ENCODE data around the gene SERGEF. TPM values are rescaled to one million over a fixed set of nuclear protein-coding genes. Genes with fewer than 3 reads are reported as not detected.

The SERGEF gene
- total RNA-seq, 2 donors from 2014 or later, result 42.7 to 62.9 TPM

GRCh38 chr11:17831228-17831627, 181.6 kb downstream of the SERGEF start:
- Mint-ChIP-seq H3K36me3 (peaks cover 0 to 6% of the 10 kb centered on the region in 2 donors), H3K9me3 (no peaks in the 10 kb centered on the region), H3K27ac (no peak overlapping the region)
- ATAC-seq (no peak), DNase-seq (ENCODE audit: low spot score in 2 of 2) (no peak)

DNA sequence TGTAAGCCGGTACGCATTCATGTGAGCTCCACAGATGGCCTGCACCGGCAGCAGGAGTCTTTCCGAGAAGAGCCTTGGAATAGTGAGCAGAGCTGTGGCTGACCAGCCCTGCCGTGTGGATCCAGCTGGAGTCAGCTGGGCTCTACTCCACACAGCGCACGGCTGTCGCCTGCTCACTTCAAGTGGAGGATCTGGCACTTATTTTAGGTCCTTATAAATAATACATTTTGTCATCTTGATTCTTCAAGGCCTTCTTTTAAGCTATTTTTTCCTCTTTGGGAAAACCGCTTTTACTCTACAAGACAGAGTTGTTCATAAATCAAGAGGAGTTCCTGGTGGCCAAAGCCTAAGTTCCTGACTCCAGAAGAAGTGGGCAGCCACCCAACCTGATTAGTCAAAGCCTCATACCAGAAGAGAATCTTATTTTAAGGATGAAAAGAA, 184.5 kb downstream of the SERGEF start:
- DNase-seq (ENCODE audit: low spot score in 2 of 2), result no peak
- Mint-ChIP-seq H3K36me3 (peaks cover 0 to 6% of the 10 kb centered on the region in 2 donors), H3K27ac (no peak overlapping the region), H3K9me3 (no peaks in the 10 kb centered on the region)
- ATAC-seq, result no peak

- Mint-ChIP-seq H3K9me3 (no peaks in the 10 kb centered on the region), H3K36me3 (no peaks in the 10 kb centered on the region), H3K27ac (no peak overlapping the region)
- DNase-seq (ENCODE audit: low spot score in 2 of 2) (no peak), ATAC-seq (no peak)
These were observed 185.8 kb downstream of the SERGEF start for GRCh38 chr11:17827006-17827405.

- no peak for DNase-seq (ENCODE audit: low spot score in 2 of 2)
- ATAC-seq, result no peak
These were observed 190.5 kb downstream of the SERGEF start for GRCh38 chr11:17822401-17822781.

DNA sequence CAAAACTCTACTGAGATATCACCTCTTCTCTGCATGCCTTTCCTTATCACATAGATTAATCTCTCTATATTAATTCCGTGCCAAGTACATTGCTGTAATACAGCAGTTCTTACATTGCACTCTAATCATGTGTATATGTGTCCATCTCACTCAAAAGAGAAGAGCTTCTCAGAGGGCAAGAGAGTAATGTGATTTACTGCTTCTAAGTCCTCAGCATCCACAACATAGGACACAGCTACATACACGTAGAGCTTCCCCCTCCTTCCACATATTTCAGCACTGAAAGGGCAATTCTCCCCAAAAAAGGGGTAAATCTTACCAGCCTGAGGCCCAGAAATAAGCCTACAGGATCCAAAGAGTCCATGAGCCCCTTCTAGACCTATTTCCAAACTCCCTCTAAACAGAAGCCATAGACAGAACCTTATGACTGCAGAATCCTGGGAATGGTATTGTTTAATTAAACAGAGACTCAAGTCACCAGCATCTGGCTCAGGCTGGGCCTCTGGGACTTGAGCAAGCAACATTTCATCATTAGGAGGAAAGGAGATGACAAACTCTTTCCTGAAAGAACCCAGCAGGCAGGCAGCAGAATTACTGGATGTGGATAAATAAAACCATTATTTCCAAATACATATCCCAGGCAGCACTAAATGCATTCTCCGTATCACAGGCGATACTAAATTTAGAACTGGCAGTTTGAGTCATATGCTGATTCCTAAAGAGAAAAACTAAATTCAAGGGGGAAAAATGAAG, 191.0 kb downstream of the SERGEF start:
- Mint-ChIP-seq H3K36me3 (no peaks in the 10 kb centered on the region), H3K9me3 (no peaks in the 10 kb centered on the region), H3K27ac (no peak overlapping the region)
- no peak for DNase-seq (ENCODE audit: low spot score in 2 of 2)
- no peak for ATAC-seq

More at GRCh38 chr11:17822401-17822781, 190.5 kb downstream of the SERGEF start:
- no peak overlapping the region for H3K27ac Mint-ChIP-seq
- no peaks in the 10 kb centered on the region for H3K9me3 Mint-ChIP-seq
- H3K36me3 Mint-ChIP-seq, result no peaks in the 10 kb centered on the region

- no peak overlapping the region for H3K27ac Mint-ChIP-seq
- no peak for DNase-seq (ENCODE audit: low spot score in 2 of 2)
- H3K9me3 Mint-ChIP-seq, result no peaks in the 10 kb centered on the region
- no peaks in the 10 kb centered on the region for H3K36me3 Mint-ChIP-seq
- no peak for ATAC-seq
These were observed 196.5 kb downstream of the SERGEF start for GRCh38 chr11:17816232-17816931.

GRCh38 chr11:17814546-17814945, 198.3 kb downstream of the SERGEF start:
- H3K36me3 Mint-ChIP-seq, result no peaks in the 10 kb centered on the region
- H3K9me3 Mint-ChIP-seq, result no peaks in the 10 kb centered on the region
- ATAC-seq, result no peak
- H3K27ac Mint-ChIP-seq, result no peak overlapping the region
- DNase-seq (ENCODE audit: low spot score in 2 of 2), result no peak

GRCh38 chr11:17813391-17814059, 199.3 kb downstream of the SERGEF start:
- H3K9me3 Mint-ChIP-seq, result no peaks in the 10 kb centered on the region
- H3K27ac Mint-ChIP-seq, result no peak overlapping the region
- ATAC-seq, result no peak
- DNase-seq (ENCODE audit: low spot score in 2 of 2), result no peak
- H3K36me3 Mint-ChIP-seq, result no peaks in the 10 kb centered on the region

DNA sequence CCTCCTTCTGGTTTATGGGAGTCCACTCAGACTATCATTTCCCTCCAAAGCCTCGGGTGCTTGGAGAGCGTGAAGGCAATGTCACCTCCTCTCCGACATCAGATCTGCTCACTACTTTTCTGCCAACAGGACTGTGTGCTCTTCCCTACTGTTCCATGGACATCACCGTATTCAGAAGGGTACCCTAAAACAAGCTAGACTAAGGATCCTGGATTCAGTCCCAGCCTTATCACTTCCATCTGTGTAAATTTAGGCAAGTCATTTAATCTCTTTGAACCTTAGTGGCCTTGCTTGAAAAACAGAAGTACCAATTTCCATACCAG, 200.0 kb downstream of the SERGEF start:
- Mint-ChIP-seq H3K36me3 (no peaks in the 10 kb centered on the region), H3K27ac (no peak overlapping the region), H3K9me3 (peaks cover 0 to 4% of the 10 kb centered on the region in 2 donors)
- DNase-seq (ENCODE audit: low spot score in 2 of 2), result no peak
- no peak for ATAC-seq

DNA sequence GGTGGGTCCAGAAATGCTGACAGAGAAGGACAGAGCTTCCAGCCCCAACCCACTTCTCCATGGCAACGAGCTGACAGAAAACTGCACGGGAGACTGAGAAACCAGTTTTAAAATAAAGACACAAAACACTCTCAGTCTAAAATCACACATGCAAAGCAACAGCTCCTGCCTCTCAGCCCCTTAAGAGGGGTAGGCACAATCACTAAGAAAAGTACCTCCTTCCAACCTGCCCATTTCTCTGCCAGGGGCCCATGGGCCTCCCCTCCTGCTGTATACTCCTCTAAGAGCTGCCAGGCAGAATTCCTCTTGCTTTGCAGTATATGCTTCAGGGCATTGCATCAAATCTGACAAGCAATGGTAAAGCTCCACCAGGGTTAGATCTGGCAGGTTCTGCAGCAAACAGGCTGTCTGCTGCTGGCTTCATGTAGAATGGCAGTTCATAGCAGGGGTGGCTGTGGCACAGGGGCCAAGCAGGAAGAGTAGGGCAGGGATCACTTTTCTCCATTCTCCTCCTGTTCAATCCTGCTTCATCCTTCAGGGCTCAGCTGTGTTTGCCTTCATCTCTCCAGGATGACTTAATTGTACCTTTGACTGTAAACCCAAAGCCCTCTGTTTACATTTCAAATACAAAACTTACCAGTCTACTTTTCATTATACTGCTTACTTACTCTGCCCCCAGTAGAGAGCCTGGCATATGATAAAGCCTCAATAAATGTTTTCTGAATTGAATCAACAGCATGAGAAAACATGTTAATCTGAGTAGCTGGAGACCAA, 200.6 kb downstream of the SERGEF start:
- Mint-ChIP-seq H3K36me3 (no peaks in the 10 kb centered on the region), H3K9me3 (peaks cover 0 to 4% of the 10 kb centered on the region in 2 donors), H3K27ac (no peak overlapping the region)
- ATAC-seq (no peak), DNase-seq (ENCODE audit: low spot score in 2 of 2) (no peak)

GRCh38 chr11:17811352-17811751, 201.5 kb downstream of the SERGEF start:
- DNase-seq (ENCODE audit: low spot score in 2 of 2) (no peak), ATAC-seq (no peak)
- H3K36me3 Mint-ChIP-seq, result no peaks in the 10 kb centered on the region
- H3K27ac Mint-ChIP-seq, result no peak overlapping the region
- peaks cover 0 to 4% of the 10 kb centered on the region in 2 donors for H3K9me3 Mint-ChIP-seq

GRCh38 chr11:17810746-17811145, 202.1 kb downstream of the SERGEF start:
- no peak for DNase-seq (ENCODE audit: low spot score in 2 of 2)
- ATAC-seq, result no peak
- no peak overlapping the region for H3K27ac Mint-ChIP-seq
- H3K9me3 Mint-ChIP-seq, result peaks cover 0 to 4% of the 10 kb centered on the region in 2 donors
- no peaks in the 10 kb centered on the region for H3K36me3 Mint-ChIP-seq

- Mint-ChIP-seq H3K9me3 (peaks cover 0 to 4% of the 10 kb centered on the region in 2 donors), H3K36me3 (no peaks in the 10 kb centered on the region), H3K27ac (no peak overlapping the region)
- no peak for DNase-seq (ENCODE audit: low spot score in 2 of 2)
- ATAC-seq, result no peak
These were observed 202.8 kb downstream of the SERGEF start for GRCh38 chr11:17810041-17810440.

GRCh38 chr11:17807034-17807433, 205.8 kb downstream of the SERGEF start:
- no peak overlapping the region for H3K27ac Mint-ChIP-seq
- H3K36me3 Mint-ChIP-seq, result no peaks in the 10 kb centered on the region

GRCh38 chr11:17805873-17806272, 207.0 kb downstream of the SERGEF start:
- peaks cover 0 to 4% of the 10 kb centered on the region in 2 donors for H3K9me3 Mint-ChIP-seq
- DNase-seq (ENCODE audit: low spot score in 2 of 2) (no peak), ATAC-seq (no peak)
- H3K36me3 Mint-ChIP-seq, result no peaks in the 10 kb centered on the region
- H3K27ac Mint-ChIP-seq, result no peak overlapping the region

More at GRCh38 chr11:17807034-17807433, 205.8 kb downstream of the SERGEF start:
- DNase-seq (ENCODE audit: low spot score in 2 of 2) (no peak), ATAC-seq (no peak)
- peaks cover 0 to 4% of the 10 kb centered on the region in 2 donors for H3K9me3 Mint-ChIP-seq

GRCh38 chr11:17805043-17805442, 207.8 kb downstream of the SERGEF start:
- Mint-ChIP-seq H3K36me3 (no peaks in the 10 kb centered on the region), H3K9me3 (peaks cover 0 to 4% of the 10 kb centered on the region in 2 donors), H3K27ac (no peak overlapping the region)
- no peak for DNase-seq (ENCODE audit: low spot score in 2 of 2)
- peak in 1 of 2 donors; percentile 28 for ATAC-seq

All from activated naive CD4-positive, alpha-beta T cell treated with anti-CD3 and anti-CD28 coated beads, Interleukin-2, amount 50 U/mL, for 72 hours (primary cell).